HepG2 (cell line): ENCODE results near the gene PRDM10. TPM values are rescaled to one million over a fixed set of nuclear protein-coding genes. Genes with fewer than 3 reads are reported as not detected.

Experiments used
- FOXO4 ChIP-seq: sonication (generic); formaldehyde crosslinking; conservative IDR thresholded peaks from 2 replicates; pipeline ENCODE4 v1.8.1; 2023; ENCODE audit warnings: missing genetic modification reagents
- GATAD1 ChIP-seq: IDR thresholded peaks from 2 replicates; pipeline ENCODE4 v1.6.1; 2016; ENCODE audit warnings: missing genetic modification reagents, missing compliant biosample characterization
- HMGXB3 ChIP-seq: sonication (generic); formaldehyde crosslinking; IDR thresholded peaks from 2 replicates; pipeline ENCODE4 v1.4.0; 2020; ENCODE audit warnings: missing genetic modification reagents, borderline replicate concordance
- HMGXB4 ChIP-seq, 2 experiments: sonication (generic) in 1 of 2; formaldehyde crosslinking in 1 of 2; IDR thresholded peaks; 2 replicates each; pipeline versions ENCODE4 v1.4.0 to v1.6.1; 2018 to 2020; ENCODE audit warnings: missing genetic modification reagents in 2 of 2, borderline replicate concordance in 1 of 2, low read depth in 1 of 2, mild to moderate bottlenecking in 1 of 2, missing biosample characterization in 1 of 2
- JUNB ChIP-seq: sonication (generic); formaldehyde crosslinking; IDR thresholded peaks from 2 replicates; pipeline ENCODE4 v1.8.0; 2022; ENCODE audit warnings: missing genetic modification reagents, mild to moderate bottlenecking, borderline replicate concordance
- NCOA1 ChIP-seq: sonication (generic); formaldehyde crosslinking; IDR thresholded peaks from 2 replicates; pipeline ENCODE4 v1.9.0; 2021; ENCODE audit warnings: missing genetic modification reagents
- NKX3-1 ChIP-seq: sonication (generic); formaldehyde crosslinking; IDR thresholded peaks from 2 replicates; pipeline ENCODE4 v1.5.0; 2020; ENCODE audit warnings: missing genetic modification reagents
- PHB2 ChIP-seq: fragments of 450-650 bp; IDR thresholded peaks from 2 replicates; pipeline ENCODE4 v1.6.1; 2018; ENCODE audit not compliant: partially characterized antibody
- PHF21A ChIP-seq: sonication (generic); formaldehyde crosslinking; IDR thresholded peaks from 2 replicates; pipeline ENCODE4 v1.5.0; 2020; ENCODE audit warnings: mild to moderate bottlenecking, missing genetic modification reagents
- PRDM15 ChIP-seq: sonication (generic); formaldehyde crosslinking; IDR thresholded peaks from 2 replicates; pipeline ENCODE4 v1.4.0; 2020; ENCODE audit warnings: missing genetic modification reagents
- ZNF296 ChIP-seq: sonication (generic); formaldehyde crosslinking; conservative IDR thresholded peaks from 2 replicates; pipeline ENCODE4 v1.5.0; 2020; ENCODE audit warnings: mild to moderate bottlenecking, missing genetic modification reagents
- ZNF512B ChIP-seq: sonication (generic); formaldehyde crosslinking; IDR thresholded peaks from 2 replicates; pipeline ENCODE4 v1.5.1; 2020; ENCODE audit warnings: missing genetic modification reagents, mild to moderate bottlenecking, borderline replicate concordance
- polyA plus RNA-seq, 8 experiments: library from polyadenylated mRNA; depleted of rRNA in 3 of 8; stranded (reverse) in 7 of 8; unstranded in 1 of 8; fragments of >200 nt; fragmentation: Illumina TruSeq in 4 of 8; extraction: Trizol in 4 of 8; gene quantifications; 2 replicates each; pipeline versions ENCODE4 v1.2.1 to v1.2.3, GENCODE V29; 2011 to 2016; ENCODE audit warnings: low read depth in 4 of 8, missing spikeins in 1 of 8, mixed read lengths in 1 of 8; ENCODE audit not compliant: insufficient read depth in 1 of 8
- total RNA-seq, 5 experiments: library from RNA; depleted of rRNA; stranded (reverse); fragments of >200 nt; fragmentation: Illumina TruSeq; extraction: Trizol; gene quantifications; 2 replicates each; pipeline ENCODE4 v1.2.3, GENCODE V29; 2016; ENCODE audit warnings: low read depth in 1 of 5

Gene PRDM10
- total and polyA plus RNA-seq, 2 of the 13 experiments (the other 11 are each of a cell fraction or from before 2014, with no cell fraction given) = 5.7 to 5.8 TPM

- no peak for TF ChIP-seq FOXO4 (CRISPR knock-in tag)
- TF ChIP-seq JUNB (CRISPR knock-in tag) = no peak
- TF ChIP-seq PRDM15 (CRISPR knock-in tag) = 0 out of 2 replicates have a peak, but pooled peaks have one; percentile 32
- peak; percentile 57; the same call in 1 of the 2 replicates for TF ChIP-seq GATAD1
- TF ChIP-seq PHF21A (CRISPR knock-in tag) = peak; percentile 71
- peak; percentile 93 for TF ChIP-seq NKX3-1 (CRISPR knock-in tag)
- no peak for TF ChIP-seq NCOA1
- TF ChIP-seq ZNF512B (CRISPR knock-in tag) = no peak
- TF ChIP-seq PHB2 = no peak
- peak; percentile 98 for TF ChIP-seq HMGXB3 (CRISPR knock-in tag)
- TF ChIP-seq HMGXB4 (CRISPR knock-in tag; IDR thresholded peaks at IDR 0.05; ENCODE audit: borderline replicate concordance in 1 of 2, low read depth in 1 of 2) = peak in 1 of 2 experiments; percentile 9; a peak in 3 of 4 replicates
- no peak for TF ChIP-seq ZNF296 (CRISPR knock-in tag)
Observed at GRCh38 chr11:130002846-130003716, 446 bp upstream of the PRDM10 start (continued).
